H1 (cell line): ENCODE data around the gene GRM7. TPM values are rescaled to one million over a fixed set of nuclear protein-coding genes. Genes with fewer than 3 reads are reported as not detected.

Source experiments
- CTCF ChIA-PET: fragments of 300-600 bp; sonication (Branson Sonifier 250); formaldehyde crosslinking; loops from one replicate; lab custom pipeline; 2021; ENCODE audit not compliant: partially characterized antibody; lab: Charles Lee
- POLR2A ChIA-PET: fragments of 300-600 bp; sonication (Branson Sonifier 250); formaldehyde crosslinking; loops from one replicate; lab custom pipeline; 2021; ENCODE audit warnings: inconsistent platforms; ENCODE audit not compliant: partially characterized antibody; lab: Charles Lee
- DNase-seq, 2 experiments: peaks; one replicate each; pipeline versions ENCODE4 v3.0.0 to v3.0.0-alpha.2; 2010 to 2022; ENCODE audit warnings: low spot score in 2 of 2, low read depth in 1 of 2, mixed read lengths in 1 of 2
- FAIRE-seq: peaks from 2 replicates; lab custom pipeline; 2011; peaks lifted over from hg19 to GRCh38; lab: Jason Lieb, UNC
- H2AFZ ChIP-seq: 2 replicates; pipeline ENCODE4 v1.8.1; 2012; ENCODE audit warnings: low read length, inconsistent platforms
- H2AK5ac ChIP-seq: 2 replicates; pipeline ENCODE4 v1.6.1; 2013; ENCODE audit warnings: low read depth, low read length
- H2BK120ac ChIP-seq: replicated peaks from 2 replicates; pipeline ENCODE3; 2013; ENCODE audit warnings: low read depth, low read length, inconsistent platforms
- H2BK12ac ChIP-seq: 2 replicates; pipeline ENCODE4 v1.6.1; 2013; ENCODE audit warnings: low read depth, low read length
- H2BK15ac ChIP-seq: 2 replicates; pipeline ENCODE4 v1.6.1; 2013; ENCODE audit warnings: low read length
- H2BK20ac ChIP-seq: 2 replicates; pipeline ENCODE4 v1.6.1; 2013; ENCODE audit warnings: low read length
- H2BK5ac ChIP-seq: 2 replicates; pipeline ENCODE4 v1.6.1; 2013; ENCODE audit warnings: low read depth, low read length
- H3K14ac ChIP-seq: 2 replicates; pipeline ENCODE4 v1.6.1; 2013; ENCODE audit warnings: inconsistent platforms; ENCODE audit not compliant: insufficient read length
- H3K18ac ChIP-seq: 2 replicates; pipeline ENCODE4 v1.6.1; 2013; ENCODE audit warnings: low read length; ENCODE audit errors: extremely low read depth
- H3K23ac ChIP-seq: 2 replicates; pipeline ENCODE4 v1.6.1; 2013; ENCODE audit warnings: inconsistent platforms; ENCODE audit not compliant: insufficient read length
- H3K23me2 ChIP-seq: 2 replicates; pipeline ENCODE4 v1.6.1; 2013; ENCODE audit warnings: low read depth, low read length
- H3K27ac ChIP-seq: 2 replicates; pipeline ENCODE4 v1.6.1; 2011; ENCODE audit warnings: low read depth, low read length, inconsistent platforms
- H3K27me3 ChIP-seq, 4 experiments: replicated peaks in 1 of 4; 1 replicate in 1 of 4; 2 replicates in 3 of 4; pipeline versions ENCODE4 v1.6.1 to v1.8.1; 2011 to 2013; ENCODE audit warnings: low read length in 3 of 4, mild to moderate bottlenecking in 3 of 4, inconsistent platforms in 2 of 4, mixed read lengths in 2 of 4, moderate library complexity in 1 of 4; ENCODE audit not compliant: control insufficient read depth in 3 of 4, insufficient read depth in 3 of 4; ENCODE audit errors: extremely low read depth in 1 of 4
- H3K36me3 ChIP-seq, 4 experiments: 2 replicates each; pipeline versions ENCODE4 v1.6.1 to v1.8.1; 2011 to 2013; ENCODE audit warnings: mild to moderate bottlenecking in 4 of 4, low read length in 3 of 4, moderate library complexity in 2 of 4, control low read depth in 1 of 4, inconsistent platforms in 1 of 4; ENCODE audit not compliant: insufficient read depth in 4 of 4, control insufficient read depth in 2 of 4
- H3K4ac ChIP-seq: replicated peaks from 2 replicates; pipeline ENCODE3; 2013; ENCODE audit warnings: low read length, low read depth, mixed read lengths, inconsistent platforms; ENCODE audit not compliant: insufficient read length
- H3K4me1 ChIP-seq, 4 experiments: replicated peaks in 1 of 4; 1 replicate in 1 of 4; 2 replicates in 3 of 4; pipeline versions ENCODE4 v1.6.1 to v1.8.1; 2011 to 2013; ENCODE audit warnings: low read length in 3 of 4, inconsistent platforms in 2 of 4, mixed read lengths in 1 of 4; ENCODE audit not compliant: insufficient read depth in 4 of 4, control insufficient read depth in 3 of 4
- H3K4me2 ChIP-seq, 2 experiments: 2 replicates each; pipeline versions ENCODE4 v1.6.1 to v1.8.1; 2011 to 2013; ENCODE audit warnings: low read depth in 2 of 2, low read length in 2 of 2, control low read depth in 1 of 2, inconsistent platforms in 1 of 2, mild to moderate bottlenecking in 1 of 2; ENCODE audit not compliant: insufficient read depth in 1 of 2
- H3K4me3 ChIP-seq, 4 experiments: fragments of 200-600, 300-600 bp in 1 of 4; sonication (generic), shearing (Covaris generic), sonication (Bioruptor Twin) in 1 of 4; 2 replicates each; pipeline versions ENCODE4 v1.5.1 to v1.8.1; 2011 to 2016; ENCODE audit warnings: low read length in 4 of 4, low read depth in 3 of 4, control low read depth in 2 of 4, inconsistent platforms in 2 of 4, mild to moderate bottlenecking in 2 of 4, mixed read lengths in 1 of 4, moderate library complexity in 1 of 4; ENCODE audit not compliant: insufficient read depth in 2 of 4; ENCODE audit errors: extremely low read depth in 1 of 4
- H3K56ac ChIP-seq: replicated peaks from 2 replicates; pipeline ENCODE3; 2013; ENCODE audit warnings: low read depth, mild to moderate bottlenecking, mixed read lengths, low read length, inconsistent platforms; ENCODE audit not compliant: insufficient read length
- H3K79me1 ChIP-seq: 2 replicates; pipeline ENCODE4 v1.6.1; 2013; ENCODE audit warnings: low read depth, low read length, control low read depth
- H3K79me2 ChIP-seq, 2 experiments: 2 replicates each; pipeline versions ENCODE4 v1.6.1 to v1.8.1; 2012 to 2013; ENCODE audit warnings: low read length in 2 of 2, mild to moderate bottlenecking in 2 of 2, inconsistent platforms in 1 of 2; ENCODE audit not compliant: insufficient read depth in 2 of 2, control insufficient read depth in 1 of 2
- H3K9ac ChIP-seq, 4 experiments: replicated peaks in 1 of 4; 1 replicate in 1 of 4; 2 replicates in 3 of 4; pipeline versions ENCODE4 v1.6.1 to v1.8.1; 2011 to 2013; ENCODE audit warnings: low read depth in 3 of 4, low read length in 3 of 4, control low read depth in 2 of 4, mild to moderate bottlenecking in 2 of 4, moderate library complexity in 2 of 4, inconsistent platforms in 1 of 4; ENCODE audit errors: extremely low read depth in 1 of 4
- H3K9me3 ChIP-seq, 2 experiments: 2 replicates each; pipeline versions ENCODE4 v1.6.1 to v1.8.1; 2012 to 2013; ENCODE audit warnings: mild to moderate bottlenecking in 2 of 2, moderate library complexity in 2 of 2, control low read depth in 1 of 2, inconsistent platforms in 1 of 2, low read depth in 1 of 2, low read length in 1 of 2, mixed read lengths in 1 of 2; ENCODE audit not compliant: insufficient read depth in 2 of 2
- H4K20me1 ChIP-seq, 2 experiments: replicated peaks in 1 of 2; 2 replicates each; pipeline versions ENCODE3 to v1.8.1; 2011 to 2013; ENCODE audit warnings: inconsistent platforms in 2 of 2, low read length in 2 of 2, mild to moderate bottlenecking in 1 of 2; ENCODE audit not compliant: insufficient read depth in 2 of 2, control insufficient read depth in 1 of 2
- H4K5ac ChIP-seq: 2 replicates; pipeline ENCODE4 v1.6.1; 2013; ENCODE audit warnings: low read length, low read depth, mixed read lengths, inconsistent platforms; ENCODE audit not compliant: insufficient read length
- H4K8ac ChIP-seq: 2 replicates; pipeline ENCODE4 v1.8.0; 2013; ENCODE audit warnings: mild to moderate bottlenecking, moderate library complexity, low read length, inconsistent platforms; ENCODE audit not compliant: insufficient read depth; ENCODE audit errors: extremely low read depth
- H4K91ac ChIP-seq: replicated peaks from 2 replicates; pipeline ENCODE3; 2013; ENCODE audit warnings: low read length, mixed read lengths, inconsistent platforms; ENCODE audit not compliant: insufficient read length
- BACH1 ChIP-seq: IDR thresholded peaks from 2 replicates; pipeline ENCODE4 v1.6.1; 2012; ENCODE audit warnings: low read length, improper control_type of control experiment
- BCL11A ChIP-seq, 2 experiments: IDR thresholded peaks; one replicate each; pipeline ENCODE4 v1.6.1; 2011; ENCODE audit warnings: low read depth in 2 of 2, low read length in 2 of 2, mild to moderate bottlenecking in 2 of 2
- CEBPB ChIP-seq: IDR thresholded peaks from 2 replicates; pipeline ENCODE4 v1.6.1; 2012; ENCODE audit warnings: low read depth, low read length
- CTBP2 ChIP-seq: IDR thresholded peaks from 2 replicates; pipeline ENCODE4 v1.7.0; 2011; ENCODE audit warnings: borderline replicate concordance, mild to moderate bottlenecking, moderate library complexity, mixed read lengths, low read length; ENCODE audit not compliant: insufficient read depth, insufficient read length
- E2F6 ChIP-seq: IDR thresholded peaks from 2 replicates; pipeline ENCODE4 v1.6.1; 2012; ENCODE audit warnings: inconsistent platforms
- EZH2 ChIP-seq: fragments of 200-600 bp; sonication (generic); IDR thresholded peaks from 2 replicates; pipeline ENCODE4 v1.7.1; 2012; ENCODE audit warnings: low read depth, mild to moderate bottlenecking, moderate library complexity, low read length, inconsistent platforms; ENCODE audit not compliant: severe bottlenecking
- KDM4A ChIP-seq: IDR thresholded peaks from one replicate; pipeline ENCODE4 v1.7.1; 2012; ENCODE audit warnings: low read depth, mild to moderate bottlenecking, moderate library complexity, low read length, inconsistent platforms; ENCODE audit not compliant: severe bottlenecking
- SAP30 ChIP-seq: fragments of 300-600 bp; sonication (generic); IDR thresholded peaks from 2 replicates; pipeline ENCODE4 v1.7.1; 2012; ENCODE audit warnings: low read length, moderate library complexity, mild to moderate bottlenecking, inconsistent platforms; ENCODE audit not compliant: insufficient read depth, insufficient replicate concordance
- SIN3A ChIP-seq, 2 experiments: IDR thresholded peaks in 1 of 2; conservative IDR thresholded peaks in 1 of 2; 2 replicates each; pipeline ENCODE4 v1.6.1; 2011 to 2012; ENCODE audit warnings: low read length in 2 of 2, improper control_type of control experiment in 1 of 2, low read depth in 1 of 2, mild to moderate bottlenecking in 1 of 2
- SRF ChIP-seq: IDR thresholded peaks from 2 replicates; pipeline ENCODE4 v1.6.1; 2011; ENCODE audit warnings: mild to moderate bottlenecking, low read depth, low read length, moderate library complexity
- TAF7 ChIP-seq: optimal IDR thresholded peaks from 2 replicates; pipeline ENCODE3; 2011; ENCODE audit warnings: low read depth, mild to moderate bottlenecking, inconsistent platforms, low read length, moderate library complexity, borderline replicate concordance
- USF2 ChIP-seq: IDR thresholded peaks from 2 replicates; pipeline ENCODE4 v1.6.1; 2011; ENCODE audit warnings: low read length, improper control_type of control experiment
- WGBS, 2 experiments: shearing (Covaris generic) in 1 of 2; methylation state at CpG; one replicate each; pipeline versions ENCODE4 v1.1.6 to v1.1.7; 2013 to 2015; ENCODE audit warnings: low lambda C conversion rate in 2 of 2, mixed read lengths in 2 of 2, inconsistent platforms in 1 of 2, low coverage in 1 of 2, missing lambda C conversion rate in 1 of 2; ENCODE audit not compliant: insufficient replicate concordance in 2 of 2, insufficient coverage in 1 of 2, insufficient read length in 1 of 2; ENCODE audit errors: extremely low coverage in 1 of 2, missing lambda C conversion rate in 1 of 2; 5-methylcytosine and 5-hydroxymethylcytosine counted together
- polyA plus RNA-seq, 7 experiments: library from polyadenylated mRNA; depleted of rRNA in 3 of 7; stranded (reverse) in 5 of 7; unstranded in 2 of 7; fragments of >200 nt in 5 of 7; fragments of 200-250 nt in 2 of 7; gene quantifications; 1 replicate in 5 of 7; 2 replicates in 1 of 7; 4 replicates in 1 of 7; pipeline versions ENCODE4 v1.2.1 to v1.2.3, GENCODE V29; 2011 to 2013; ENCODE audit warnings: missing spikeins in 2 of 7, mixed read lengths in 2 of 7
- total RNA-seq: library from RNA; stranded (reverse); fragmentation: NEBNext Ultra II Directional; extraction: Animal tissue kit (Norgen Biotek cat#: 25700); gene quantifications from 2 replicates; pipeline ENCODE4 v1.2.1, GENCODE V29; 2021

GRM7 gene
- total and polyA plus RNA-seq, 2 of the 8 experiments (the other 6 are each of a cell fraction or from before 2014, with no cell fraction given): 0.17 to 0.24 TPM

- H2BK20ac ChIP-seq: no peak overlapping the region
- H2BK15ac ChIP-seq: no peak overlapping the region
- H3K9me3 ChIP-seq: no peaks in the 10 kb centered on the region
- 83% methylated on average over 1 of the region's 1 CpG; no CpG with 5 or more reads in 1 of the 2 experiments for WGBS, 2 experiments
- no peak overlapping the region for H3K56ac ChIP-seq
- no peaks in the 10 kb centered on the region for H4K20me1 ChIP-seq
- H3K27ac ChIP-seq: no peak overlapping the region
- no peak overlapping the region for H2BK12ac ChIP-seq
- no peaks in the 10 kb centered on the region for H3K27me3 ChIP-seq
- ChIA-PET POLR2A (no interaction called here), CTCF (interaction anchor here (1.4 kb wide), 1 partner anchor 50 kb away, joined by 3 read pairs; no protein-coding TSS in a partner anchor)
- H3K4me2 ChIP-seq: no peak overlapping the region
- H3K18ac ChIP-seq: no peak overlapping the region
- no peak overlapping the region for H3K4me3 ChIP-seq
- no peaks in the 10 kb centered on the region for H3K79me2 ChIP-seq
- H2BK120ac ChIP-seq: no peak overlapping the region
- no peak overlapping the region for H2AK5ac ChIP-seq
- no peaks in the 10 kb centered on the region for H3K79me1 ChIP-seq
- TF ChIP-seq SRF (no peak), SAP30 (no peak), BACH1 (no peak), KDM4A (no peak), BCL11A (IDR thresholded peaks at IDR 0.05; ENCODE audit: low read depth in 2 of 2, low read length in 2 of 2) (no peak), SIN3A (conservative IDR thresholded peaks at IDR 0.05 in 1 of 2, IDR thresholded peaks at IDR 0.05 in 1 of 2; ENCODE audit: low read depth in 1 of 2, low read length in 2 of 2) (no peak), USF2 (no peak), E2F6 (no peak), CEBPB (no peak), TAF7 (no peak), EZH2 (no peak), CTBP2 (no peak)
- FAIRE-seq: no peak
- no peak overlapping the region for H3K9ac ChIP-seq
- no peak overlapping the region for H3K4ac ChIP-seq
- H3K23ac ChIP-seq: no peak overlapping the region
- no peak overlapping the region for H3K14ac ChIP-seq
- no peaks in the 10 kb centered on the region for H3K36me3 ChIP-seq
- no peaks in the 10 kb centered on the region for H3K23me2 ChIP-seq
- H4K91ac ChIP-seq: no peak overlapping the region
- H2AFZ ChIP-seq: no peak overlapping the region
- no peak overlapping the region for H2BK5ac ChIP-seq
- H4K5ac ChIP-seq: no peak overlapping the region
- no peaks in the 10 kb centered on the region for H3K4me1 ChIP-seq
- no peak overlapping the region for H4K8ac ChIP-seq
- no peak for DNase-seq
Observed at GRCh38 chr3:7195934-7196333, 335.0 kb downstream of the GRM7 start.
